Endothelial cell of umbilical vein (primary cell): ENCODE results near the gene CPB2. TPM values are rescaled to one million over a fixed set of nuclear protein-coding genes. Genes with fewer than 3 reads are reported as not detected.
A peak's percentile ranks its signal among the peaks of the same experiment; 100 is the strongest.

Experiments
- BruUV-seq: library from RNA; stranded (reverse); fragments of 400-500 nt; replicated peaks from 2 replicates; lab custom pipeline; 2021; lab: Mats Ljungman, UMichigan
- CTCF ChIA-PET: fragments of 300-600, 350-600 bp; sonication (Branson Sonifier 250); formaldehyde crosslinking; loops from one replicate; lab custom pipeline; 2021; ENCODE audit warnings: antibody characterized with exemption, inconsistent platforms; lab: Charles Lee
- POLR2A ChIA-PET: fragments of 300-600, 350-600 bp; sonication (Branson Sonifier 250); formaldehyde crosslinking; loops from one replicate; lab custom pipeline; 2021; ENCODE audit warnings: antibody characterized with exemption, inconsistent platforms; lab: Charles Lee
- DNase-seq: peaks from one replicate; pipeline ENCODE4 v3.0.0-alpha.2; 2011; ENCODE audit warnings: low read depth, low spot score
- FAIRE-seq: peaks from 2 replicates; lab custom pipeline; 2011; peaks lifted over from hg19 to GRCh38; lab: Jason Lieb, UNC
- H2AFZ ChIP-seq: 2 replicates; pipeline ENCODE4 v1.6.0; 2012; ENCODE audit warnings: low read depth, low read length, control low read depth, inconsistent platforms
- H3K27ac ChIP-seq: 2 replicates; pipeline ENCODE4 v1.5.1; 2011; ENCODE audit warnings: low read depth, mild to moderate bottlenecking, control low read depth, low read length, moderate library complexity; ENCODE audit not compliant: insufficient read depth
- H3K27me3 ChIP-seq, 2 experiments: 2 replicates each; pipeline versions ENCODE4 v1.6.0 to v1.6.1; 2011; ENCODE audit warnings: low read length in 2 of 2, mixed read lengths in 1 of 2; ENCODE audit not compliant: control insufficient read depth in 2 of 2, insufficient read depth in 2 of 2
- H3K36me3 ChIP-seq, 2 experiments: 2 replicates in 1 of 2; 3 replicates in 1 of 2; pipeline ENCODE4 v1.5.1; 2011; ENCODE audit warnings: low read length in 2 of 2, mild to moderate bottlenecking in 1 of 2, moderate library complexity in 1 of 2; ENCODE audit not compliant: control insufficient read depth in 2 of 2, insufficient read depth in 2 of 2; ENCODE audit errors: extremely low read depth in 1 of 2
- H3K4me1 ChIP-seq: 3 replicates; pipeline ENCODE4 v1.5.1; 2011; ENCODE audit warnings: mild to moderate bottlenecking, low read length; ENCODE audit not compliant: control insufficient read depth, insufficient read depth; ENCODE audit errors: extremely low read depth
- H3K4me2 ChIP-seq: 2 replicates; pipeline ENCODE4 v1.6.1; 2011; ENCODE audit warnings: low read length, control low read depth, mixed read lengths; ENCODE audit not compliant: insufficient read depth
- H3K4me3 ChIP-seq, 3 experiments: fragments of 200-600 bp in 1 of 3; sonication (generic), shearing (Covaris generic) in 1 of 3; replicated peaks in 1 of 3; 2 replicates each; pipeline ENCODE4 v1.5.1; 2011 to 2016; ENCODE audit warnings: control low read depth in 3 of 3, low read length in 3 of 3, mild to moderate bottlenecking in 2 of 3, inconsistent platforms in 1 of 3, low read depth in 1 of 3, moderate library complexity in 1 of 3; ENCODE audit not compliant: insufficient read depth in 1 of 3
- H3K79me2 ChIP-seq: 2 replicates; pipeline ENCODE4 v1.6.0; 2012; ENCODE audit warnings: low read length, inconsistent platforms; ENCODE audit not compliant: control insufficient read depth, insufficient read depth
- H3K9ac ChIP-seq: replicated peaks from 2 replicates; pipeline ENCODE3; 2011; ENCODE audit warnings: low read length, control low read depth; ENCODE audit not compliant: insufficient read depth; ENCODE audit errors: extremely low read depth
- H3K9me1 ChIP-seq: replicated peaks from 3 replicates; pipeline ENCODE4 v1.6.0; 2011; ENCODE audit warnings: mild to moderate bottlenecking, low read length; ENCODE audit not compliant: control insufficient read depth, insufficient read depth; ENCODE audit errors: extremely low read depth
- H3K9me3 ChIP-seq: replicated peaks from 2 replicates; pipeline ENCODE4 v1.5.1; 2012; ENCODE audit warnings: low read length, inconsistent platforms; ENCODE audit not compliant: control insufficient read depth, insufficient read depth
- H4K20me1 ChIP-seq: replicated peaks from 2 replicates; pipeline ENCODE3; 2011; ENCODE audit warnings: mild to moderate bottlenecking, low read length; ENCODE audit not compliant: control insufficient read depth, insufficient read depth; ENCODE audit errors: extremely low read depth
- CTCF ChIP-seq, 2 donors: IDR thresholded peaks; 1 replicate in 1 of 2; 2 replicates in 1 of 2; pipeline ENCODE4 v1.5.1; 2011; ENCODE audit warnings: low read length in 2 of 2, mild to moderate bottlenecking in 2 of 2, moderate library complexity in 2 of 2, control low read depth in 1 of 2, inconsistent platforms in 1 of 2, low read depth in 1 of 2; ENCODE audit not compliant: insufficient read depth in 1 of 2; ENCODE audit errors: extremely low read depth in 1 of 2
- EZH2 ChIP-seq: IDR thresholded peaks from 2 replicates; pipeline ENCODE4 v1.6.1; 2012; ENCODE audit warnings: borderline replicate concordance, low read depth, mild to moderate bottlenecking, moderate library complexity, low read length, inconsistent platforms; ENCODE audit not compliant: severe bottlenecking
- FOS ChIP-seq: IDR thresholded peaks from 2 replicates; pipeline ENCODE4 v1.6.1; 2011; ENCODE audit warnings: mild to moderate bottlenecking, low read length, moderate library complexity, borderline replicate concordance; ENCODE audit not compliant: insufficient read depth
- GATA2 ChIP-seq: IDR thresholded peaks from 2 replicates; pipeline ENCODE4 v1.7.0; 2011; ENCODE audit warnings: low read depth, mild to moderate bottlenecking, moderate library complexity, mixed read lengths, low read length; ENCODE audit not compliant: insufficient read length, insufficient read depth
- JUN ChIP-seq: IDR thresholded peaks from 2 replicates; pipeline ENCODE4 v1.6.1; 2011; ENCODE audit warnings: borderline replicate concordance, low read depth; ENCODE audit not compliant: insufficient read length, insufficient read depth
- MAX ChIP-seq: IDR thresholded peaks from 2 replicates; pipeline ENCODE4 v1.6.1; 2011; ENCODE audit not compliant: insufficient read depth, insufficient read length
- MYC ChIP-seq: IDR thresholded peaks from one replicate; pipeline ENCODE4 v1.6.1; 2011; ENCODE audit warnings: mild to moderate bottlenecking, low read depth, low read length
- POLR2A ChIP-seq: IDR thresholded peaks from 2 replicates; pipeline ENCODE4 v1.6.1; 2012; ENCODE audit warnings: low read depth, mild to moderate bottlenecking, control low read depth, low read length
- POLR2AphosphoS5 ChIP-seq: IDR thresholded peaks from 2 replicates; pipeline ENCODE4 v1.6.1; 2012; ENCODE audit warnings: low read depth, mild to moderate bottlenecking, control low read depth, low read length, moderate library complexity; ENCODE audit not compliant: insufficient read depth
- dilution Hi-C: fragments of 300-500 bp; cut with MboI; formaldehyde crosslinking; loops from one replicate; pipeline ENCODE4 v1.15.0; 2019; ENCODE audit warnings: low sequenced_read_pairs; ENCODE audit not compliant: extremely low pct_ligation_motif_present
- intact Hi-C: fragments of 100-400 bp; cut with micrococcal nuclease; formaldehyde crosslinking; loops from one replicate; pipeline ENCODE4 v1.10.0; 2022
- polyA plus RNA-seq, 4 experiments: library from polyadenylated mRNA; depleted of rRNA in 3 of 4; stranded (reverse) in 3 of 4; unstranded in 1 of 4; fragments of >200 nt; gene quantifications; 2 replicates each; pipeline versions ENCODE4 v1.2.1 to v1.2.3, GENCODE V29; 2011 to 2012; ENCODE audit warnings: missing spikeins in 1 of 4
- total RNA-seq: library from RNA; stranded (reverse); gene quantifications from 2 replicates; pipeline ENCODE4 v1.2.3, GENCODE V29; 2021

The CPB2 gene
- total and polyA plus RNA-seq, 2 donors (not counting 3 experiments of a cell fraction or from before 2014, with no cell fraction given): not detected

GRCh38 chr13:46012404-46012803 lies 92.4 kb downstream of the CPB2 start:
- Histone ChIP-seq H3K4me3 (no peak overlapping the region), H4K20me1 (no peaks in the 10 kb centered on the region), H3K9me1 (no peaks in the 10 kb centered on the region), H3K27me3 (no peaks in the 10 kb centered on the region), H3K79me2 (no peaks in the 10 kb centered on the region), H3K27ac (no peak overlapping the region), H3K4me1 (peaks cover 2% of the 10 kb centered on the region), H3K9me3 (no peaks in the 10 kb centered on the region), H3K36me3 (peaks cover 0 to under 1% of the 10 kb centered on the region in 2 experiments), H3K9ac (no peak overlapping the region), H2AFZ (no peak overlapping the region), H3K4me2 (no peak overlapping the region)
- FAIRE-seq (no peak), DNase-seq (no peak)
- no TSS peak for BruUV-seq
- ChIA-PET POLR2A (no interaction called here), CTCF (interaction anchor here (0.8 to 1.7 kb wide), 3 partner anchors 13 to 114 kb away, joined by 3 to 5 read pairs (median 5); no protein-coding TSS in a partner anchor)
- dilution Hi-C loops: no loop called here
- no peak for TF ChIP-seq POLR2A
- TF ChIP-seq MYC: no peak
- peak; percentile 22 for TF ChIP-seq FOS
- intact Hi-C loops: no loop called here

- dilution Hi-C loops: no loop called here
Observed at GRCh38 chr13:46010148-46010547, 94.7 kb downstream of the CPB2 start.

More at GRCh38 chr13:46010148-46010547, 94.7 kb downstream of the CPB2 start:
- no peak overlapping the region for H2AFZ ChIP-seq
- no peak overlapping the region for H3K4me3 ChIP-seq
- H3K27ac ChIP-seq: no peak overlapping the region
- peaks cover 2% of the 10 kb centered on the region for H3K4me1 ChIP-seq
- TF ChIP-seq MAX: no peak
- no peak for TF ChIP-seq MYC
- no peak for TF ChIP-seq POLR2A
- no peak for TF ChIP-seq FOS
- TF ChIP-seq JUN: no peak
- TF ChIP-seq EZH2: no peak
- no peak for TF ChIP-seq POLR2AphosphoS5
- TF ChIP-seq GATA2: no peak
- TF ChIP-seq CTCF (IDR thresholded peaks at IDR 0.05; ENCODE audit: extremely low read depth in 1 of 2, insufficient read depth in 1 of 2, low read depth in 1 of 2, low read length in 2 of 2): no peak
- DNase-seq: no peak
- no peak overlapping the region for H3K9ac ChIP-seq
- H3K9me1 ChIP-seq: no peaks in the 10 kb centered on the region
- H3K4me2 ChIP-seq: no peak overlapping the region
- no peak for FAIRE-seq
- no TSS peak for BruUV-seq
- ChIA-PET CTCF (interaction anchor here (0.5 to 2.0 kb wide), 4 partner anchors 110 to 203 kb away, joined by 3 to 8 read pairs (median 5); no protein-coding TSS in a partner anchor), POLR2A (no interaction called here)
- H4K20me1 ChIP-seq: no peaks in the 10 kb centered on the region
- H3K79me2 ChIP-seq: no peaks in the 10 kb centered on the region
- H3K36me3 ChIP-seq: peaks cover 0 to 3% of the 10 kb centered on the region in 2 experiments
- H3K27me3 ChIP-seq: no peaks in the 10 kb centered on the region
- intact Hi-C loops: no loop called here
- no peaks in the 10 kb centered on the region for H3K9me3 ChIP-seq
